ENCODE data around the gene GDE1.
A peak's percentile ranks its signal among the peaks of the same experiment; 100 is the strongest.

The GDE1 gene

GRCh38 chr16:19520861-19521331 lies 1.0 kb downstream of the GDE1 start:
- H3K9me3 ChIP-seq (ENCODE audit: insufficient read depth, low read length, severe bottlenecking) = no peaks in the 10 kb centered on the region

GRCh38 chr16:19518388-19518787 lies 3.5 kb downstream of the GDE1 start:
- H2AFZ ChIP-seq (ENCODE audit: low read depth, low read length) = no peak overlapping the region
- H3K4me1 ChIP-seq (ENCODE audit: insufficient read depth, low read length) = peaks cover 48% of the 10 kb centered on the region
- H3K9me3 ChIP-seq (ENCODE audit: insufficient read depth, low read length, severe bottlenecking) = no peaks in the 10 kb centered on the region
- no peak overlapping the region for H3K27ac ChIP-seq (ENCODE audit: low read length)
- peaks cover 44% of the 10 kb centered on the region for H3K36me3 ChIP-seq (ENCODE audit: insufficient read depth, low read length)
- H3K4me3 ChIP-seq (ENCODE audit: low read depth in 1 of 2, low read length in 2 of 2) = no peak overlapping the region
- H3K9ac ChIP-seq (ENCODE audit: low read depth, low read length) = no peak overlapping the region
- DNase-seq (no peak), ATAC-seq (ENCODE audit: insufficient read depth, low read depth) (no peak)
- no peak for TF ChIP-seq EZH2 (IDR thresholded peaks at IDR 0.05; ENCODE audit: borderline replicate concordance, low read depth, low read length, severe bottlenecking)
- no peak for TF ChIP-seq CTCF (IDR thresholded peaks at IDR 0.05; ENCODE audit: borderline replicate concordance, extremely low read depth, low read length, poor library complexity, severe bottlenecking)
- no peaks in the 10 kb centered on the region for H4K20me1 ChIP-seq (ENCODE audit: insufficient read depth, low read length)
- H3K4me2 ChIP-seq (ENCODE audit: insufficient read depth, low read length) = peak overlapping the region; percentile 32; the same call in 1 of the 2 replicates
- H3K27me3 ChIP-seq (ENCODE audit: insufficient read depth, low read length, poor library complexity) = no peaks in the 10 kb centered on the region
- H3K79me2 ChIP-seq (ENCODE audit: insufficient read depth, low read length) = peaks cover 46% of the 10 kb centered on the region

More at GRCh38 chr16:19520861-19521331, 1.0 kb downstream of the GDE1 start:
- H2AFZ ChIP-seq (ENCODE audit: low read depth, low read length) = peak overlapping the region; percentile 82
- H3K79me2 ChIP-seq (ENCODE audit: insufficient read depth, low read length) = peaks cover 67% of the 10 kb centered on the region
- H3K27me3 ChIP-seq (ENCODE audit: insufficient read depth, low read length, poor library complexity) = no peaks in the 10 kb centered on the region
- TF ChIP-seq CTCF (IDR thresholded peaks at IDR 0.05; ENCODE audit: borderline replicate concordance, extremely low read depth, low read length, poor library complexity, severe bottlenecking) (no peak), EZH2 (IDR thresholded peaks at IDR 0.05; ENCODE audit: borderline replicate concordance, low read depth, low read length, severe bottlenecking) (no peak)
- ATAC-seq (ENCODE audit: insufficient read depth, low read depth) (no peak), DNase-seq (no peak)
- peak overlapping the region; percentile 63 for H3K27ac ChIP-seq (ENCODE audit: low read length)
- H3K9ac ChIP-seq (ENCODE audit: low read depth, low read length) = peak overlapping the region; percentile 78
- H3K4me2 ChIP-seq (ENCODE audit: insufficient read depth, low read length) = peak overlapping the region; percentile 93
- peaks cover 64% of the 10 kb centered on the region for H3K4me1 ChIP-seq (ENCODE audit: insufficient read depth, low read length)
- H3K4me3 ChIP-seq (ENCODE audit: low read depth in 1 of 2, low read length in 2 of 2) = peak overlapping the region; percentile 43 to 69
- no peaks in the 10 kb centered on the region for H4K20me1 ChIP-seq (ENCODE audit: insufficient read depth, low read length)
- peaks cover 26% of the 10 kb centered on the region for H3K36me3 ChIP-seq (ENCODE audit: insufficient read depth, low read length)

GRCh38 chr16:19517424-19518089 lies 4.3 kb downstream of the GDE1 start:
- DNase-seq = no peak
- Histone ChIP-seq H3K9ac (ENCODE audit: low read depth, low read length) (no peak overlapping the region), H3K9me3 (ENCODE audit: insufficient read depth, low read length, severe bottlenecking) (no peaks in the 10 kb centered on the region), H3K4me3 (ENCODE audit: low read depth in 1 of 2, low read length in 2 of 2) (no peak overlapping the region), H4K20me1 (ENCODE audit: insufficient read depth, low read length) (no peaks in the 10 kb centered on the region), H3K79me2 (ENCODE audit: insufficient read depth, low read length) (peaks cover 46% of the 10 kb centered on the region), H3K27ac (ENCODE audit: low read length) (no peak overlapping the region), H3K36me3 (ENCODE audit: insufficient read depth, low read length) (peaks cover 49% of the 10 kb centered on the region), H3K4me1 (ENCODE audit: insufficient read depth, low read length) (peaks cover 40% of the 10 kb centered on the region), H3K27me3 (ENCODE audit: insufficient read depth, low read length, poor library complexity) (no peaks in the 10 kb centered on the region), H3K4me2 (ENCODE audit: insufficient read depth, low read length) (peak overlapping the region; percentile 30; the same call in 1 of the 2 replicates), H2AFZ (ENCODE audit: low read depth, low read length) (no peak overlapping the region)
- no peak for TF ChIP-seq CTCF (IDR thresholded peaks at IDR 0.05; ENCODE audit: borderline replicate concordance, extremely low read depth, low read length, poor library complexity, severe bottlenecking)
- no peak for TF ChIP-seq EZH2 (IDR thresholded peaks at IDR 0.05; ENCODE audit: borderline replicate concordance, low read depth, low read length, severe bottlenecking)
- ATAC-seq (ENCODE audit: insufficient read depth, low read depth) = no peak

Data from DND-41 (cell line).